ENCODE data around the gene TSPAN9. TPM values are rescaled to one million over a fixed set of nuclear protein-coding genes. Genes with fewer than 3 reads are reported as not detected.

Gene TSPAN9
- polyA plus RNA-seq, 3 donors from 2014 or later = 0.44 TPM; not detected in 2

- Mint-ChIP-seq H3K4me1 (no peaks in the 10 kb centered on the region), H3K36me3 (no peaks in the 10 kb centered on the region), H3K9me3 (no peaks in the 10 kb centered on the region), H3K27me3 (ENCODE audit: low read depth in 3 of 3) (peaks cover 3 to 6% (median 3%) of the 10 kb centered on the region in 3 donors), H3K4me3 (no peak overlapping the region), H3K27ac (no peak overlapping the region)
- no peak for DNase-seq
These were observed 151.4 kb downstream of the TSPAN9 start for GRCh38 chr12:3228552-3228951.

- no peak for DNase-seq
- Mint-ChIP-seq H3K4me3 (no peak overlapping the region), H3K36me3 (no peaks in the 10 kb centered on the region), H3K27me3 (ENCODE audit: low read depth in 3 of 3) (peaks cover 3 to 5% (median 3%) of the 10 kb centered on the region in 3 donors), H3K4me1 (no peaks in the 10 kb centered on the region), H3K9me3 (no peaks in the 10 kb centered on the region), H3K27ac (no peak overlapping the region)
These were observed 152.4 kb downstream of the TSPAN9 start for GRCh38 chr12:3229577-3229976.

GRCh38 chr12:3230758-3231375, 153.7 kb downstream of the TSPAN9 start:
- H3K36me3 Mint-ChIP-seq = no peaks in the 10 kb centered on the region
- no peak for DNase-seq
- H3K27ac Mint-ChIP-seq = no peak overlapping the region
- H3K9me3 Mint-ChIP-seq = no peaks in the 10 kb centered on the region
- no peaks in the 10 kb centered on the region for H3K4me1 Mint-ChIP-seq
- H3K27me3 Mint-ChIP-seq (ENCODE audit: low read depth in 3 of 3) = peaks cover 3 to 7% (median 3%) of the 10 kb centered on the region in 3 donors
- no peak overlapping the region for H3K4me3 Mint-ChIP-seq

- Mint-ChIP-seq H3K9me3 (no peaks in the 10 kb centered on the region), H3K4me3 (no peak overlapping the region), H3K36me3 (no peaks in the 10 kb centered on the region), H3K27me3 (ENCODE audit: low read depth in 3 of 3) (peaks cover 3 to 5% (median 5%) of the 10 kb centered on the region in 3 donors), H3K27ac (no peak overlapping the region), H3K4me1 (no peaks in the 10 kb centered on the region)
- DNase-seq = no peak
These were observed 154.3 kb downstream of the TSPAN9 start for GRCh38 chr12:3231399-3231876.

- Mint-ChIP-seq H3K27me3 (ENCODE audit: low read depth in 3 of 3) (peaks cover 3 to 5% (median 3%) of the 10 kb centered on the region in 3 donors), H3K27ac (no peak overlapping the region), H3K4me3 (no peak overlapping the region)
These were observed 156.6 kb downstream of the TSPAN9 start for GRCh38 chr12:3233797-3234196.

GRCh38 chr12:3236345-3237187, 159.4 kb downstream of the TSPAN9 start:
- Mint-ChIP-seq H3K9me3 (no peaks in the 10 kb centered on the region), H3K4me1 (no peaks in the 10 kb centered on the region), H3K27ac (no peak overlapping the region), H3K36me3 (no peaks in the 10 kb centered on the region), H3K4me3 (no peak overlapping the region), H3K27me3 (ENCODE audit: low read depth in 3 of 3) (peaks cover 0 to 3% (median 2%) of the 10 kb centered on the region in 3 donors)
- DNase-seq = no peak

More at GRCh38 chr12:3233797-3234196, 156.6 kb downstream of the TSPAN9 start:
- no peaks in the 10 kb centered on the region for H3K9me3 Mint-ChIP-seq
- H3K36me3 Mint-ChIP-seq = no peaks in the 10 kb centered on the region
- no peak for DNase-seq
- no peaks in the 10 kb centered on the region for H3K4me1 Mint-ChIP-seq

- H3K9me3 Mint-ChIP-seq = no peaks in the 10 kb centered on the region
These were observed 161.0 kb downstream of the TSPAN9 start for GRCh38 chr12:3238196-3238595.

GRCh38 chr12:3241621-3242020, 164.4 kb downstream of the TSPAN9 start:
- Mint-ChIP-seq H3K4me3 (no peak overlapping the region), H3K36me3 (no peaks in the 10 kb centered on the region), H3K9me3 (no peaks in the 10 kb centered on the region), H3K27me3 (ENCODE audit: low read depth in 3 of 3) (peaks cover 0 to 2% (median under 1%) of the 10 kb centered on the region in 3 donors), H3K4me1 (no peaks in the 10 kb centered on the region), H3K27ac (no peak overlapping the region)
- no peak for DNase-seq

More at GRCh38 chr12:3238196-3238595, 161.0 kb downstream of the TSPAN9 start:
- DNase-seq = no peak
- Mint-ChIP-seq H3K4me3 (no peak overlapping the region), H3K27ac (no peak overlapping the region), H3K36me3 (no peaks in the 10 kb centered on the region), H3K4me1 (no peaks in the 10 kb centered on the region), H3K27me3 (ENCODE audit: low read depth in 3 of 3) (peaks cover 0 to 3% (median 3%) of the 10 kb centered on the region in 3 donors)

GRCh38 chr12:3242199-3242863, 165.2 kb downstream of the TSPAN9 start:
- H3K4me1 Mint-ChIP-seq = no peaks in the 10 kb centered on the region
- no peaks in the 10 kb centered on the region for H3K9me3 Mint-ChIP-seq
- H3K27ac Mint-ChIP-seq = no peak overlapping the region
- DNase-seq = no peak
- H3K4me3 Mint-ChIP-seq = no peak overlapping the region
- no peaks in the 10 kb centered on the region for H3K36me3 Mint-ChIP-seq
- H3K27me3 Mint-ChIP-seq (ENCODE audit: low read depth in 3 of 3) = peaks cover 0 to 2% (median 2%) of the 10 kb centered on the region in 3 donors

GRCh38 chr12:3243376-3244084, 166.4 kb downstream of the TSPAN9 start:
- H3K4me3 Mint-ChIP-seq = no peak overlapping the region
- DNase-seq = no peak
- no peaks in the 10 kb centered on the region for H3K9me3 Mint-ChIP-seq
- no peaks in the 10 kb centered on the region for H3K4me1 Mint-ChIP-seq
- peaks cover 0 to 2% (median 2%) of the 10 kb centered on the region in 3 donors for H3K27me3 Mint-ChIP-seq (ENCODE audit: low read depth in 3 of 3)
- H3K27ac Mint-ChIP-seq = no peak overlapping the region
- H3K36me3 Mint-ChIP-seq = no peaks in the 10 kb centered on the region

- H3K9me3 Mint-ChIP-seq = no peaks in the 10 kb centered on the region
These were observed 167.1 kb downstream of the TSPAN9 start for GRCh38 chr12:3244219-3244750.

GRCh38 chr12:3246253-3246652, 169.1 kb downstream of the TSPAN9 start:
- Mint-ChIP-seq H3K36me3 (no peaks in the 10 kb centered on the region), H3K27me3 (ENCODE audit: low read depth in 3 of 3) (peaks cover 0 to 4% (median 3%) of the 10 kb centered on the region in 3 donors), H3K4me1 (peaks cover 8 to 13% of the 10 kb centered on the region in 2 donors), H3K9me3 (no peaks in the 10 kb centered on the region), H3K27ac (no peak overlapping the region), H3K4me3 (no peak overlapping the region)
- no peak for DNase-seq

More at GRCh38 chr12:3244219-3244750, 167.1 kb downstream of the TSPAN9 start:
- H3K27ac Mint-ChIP-seq = no peak overlapping the region
- H3K4me3 Mint-ChIP-seq = no peak overlapping the region
- H3K36me3 Mint-ChIP-seq = no peaks in the 10 kb centered on the region
- peaks cover 4 to 6% of the 10 kb centered on the region in 2 donors for H3K4me1 Mint-ChIP-seq
- DNase-seq = no peak
- H3K27me3 Mint-ChIP-seq (ENCODE audit: low read depth in 3 of 3) = peaks cover 0 to 2% (median 2%) of the 10 kb centered on the region in 3 donors

GRCh38 chr12:3247077-3247476, 169.9 kb downstream of the TSPAN9 start:
- Mint-ChIP-seq H3K4me1 (peaks cover 8 to 13% of the 10 kb centered on the region in 2 donors), H3K27ac (no peak overlapping the region), H3K9me3 (no peaks in the 10 kb centered on the region), H3K36me3 (no peaks in the 10 kb centered on the region), H3K27me3 (ENCODE audit: low read depth in 3 of 3) (peaks cover 0 to 4% (median 3%) of the 10 kb centered on the region in 3 donors), H3K4me3 (no peak overlapping the region)
- DNase-seq = no peak
